LNCaP clone FGC (cell line): ENCODE data around the gene PRKCE.
A peak's percentile ranks its signal among the peaks of the same experiment; 100 is the strongest.

Experiments used
- DNase-seq: peaks from one replicate; pipeline ENCODE4 v3.0.0-alpha.2; 2011; ENCODE audit warnings: low read depth
- H3K4me3 ChIP-seq: 2 replicates; pipeline ENCODE4 v1.5.1; 2011; ENCODE audit warnings: mild to moderate bottlenecking, low read depth, low read length, control low read depth
- TF ChIP-seq, protein P1 (sequence below): IDR thresholded peaks from 2 replicates; pipeline ENCODE4 v1.5.1; 2012; ENCODE audit warnings: mild to moderate bottlenecking; ENCODE audit not compliant: control insufficient read depth, insufficient read depth; ENCODE audit errors: extremely low read depth

PRKCE gene

GRCh38 chr2:45651415-45652089 lies at the start of gene PRKCE:
PRKCE (plus strand) TSS chr2:45651675.
- peak within 1 kb of the TSS; percentile 60 for H3K4me3 ChIP-seq
- TF ChIP-seq, protein P1, sequence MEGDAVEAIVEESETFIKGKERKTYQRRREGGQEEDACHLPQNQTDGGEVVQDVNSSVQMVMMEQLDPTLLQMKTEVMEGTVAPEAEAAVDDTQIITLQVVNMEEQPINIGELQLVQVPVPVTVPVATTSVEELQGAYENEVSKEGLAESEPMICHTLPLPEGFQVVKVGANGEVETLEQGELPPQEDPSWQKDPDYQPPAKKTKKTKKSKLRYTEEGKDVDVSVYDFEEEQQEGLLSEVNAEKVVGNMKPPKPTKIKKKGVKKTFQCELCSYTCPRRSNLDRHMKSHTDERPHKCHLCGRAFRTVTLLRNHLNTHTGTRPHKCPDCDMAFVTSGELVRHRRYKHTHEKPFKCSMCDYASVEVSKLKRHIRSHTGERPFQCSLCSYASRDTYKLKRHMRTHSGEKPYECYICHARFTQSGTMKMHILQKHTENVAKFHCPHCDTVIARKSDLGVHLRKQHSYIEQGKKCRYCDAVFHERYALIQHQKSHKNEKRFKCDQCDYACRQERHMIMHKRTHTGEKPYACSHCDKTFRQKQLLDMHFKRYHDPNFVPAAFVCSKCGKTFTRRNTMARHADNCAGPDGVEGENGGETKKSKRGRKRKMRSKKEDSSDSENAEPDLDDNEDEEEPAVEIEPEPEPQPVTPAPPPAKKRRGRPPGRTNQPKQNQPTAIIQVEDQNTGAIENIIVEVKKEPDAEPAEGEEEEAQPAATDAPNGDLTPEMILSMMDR = no peak
- DNase-seq = no peak

- no peak overlapping the region for H3K4me3 ChIP-seq
- TF ChIP-seq, protein P1 = no peak
- DNase-seq = no peak
Observed at GRCh38 chr2:45602624-45603023, 48.9 kb upstream of the PRKCE start.

- H3K4me3 ChIP-seq = no peak overlapping the region
- TF ChIP-seq, protein P1 = no peak
- DNase-seq = no peak
Observed at GRCh38 chr2:45605116-45605515, 46.4 kb upstream of the PRKCE start.

GRCh38 chr2:45606796-45607195 lies 44.7 kb upstream of the PRKCE start:
- H3K4me3 ChIP-seq = no peak overlapping the region
- TF ChIP-seq, protein P1 = no peak
- peak; percentile 21 for DNase-seq

GRCh38 chr2:45607701-45608100 lies 43.8 kb upstream of the PRKCE start:
- no peak overlapping the region for H3K4me3 ChIP-seq
- TF ChIP-seq, protein P1 = no peak
- no peak for DNase-seq

GRCh38 chr2:45610281-45611019 lies 41.0 kb upstream of the PRKCE start:
- TF ChIP-seq, protein P1 = peak; percentile 51
- H3K4me3 ChIP-seq = peak overlapping the region; percentile 80
- DNase-seq = peak; percentile 26
